ENCODE data around the gene TDP2. TPM values are rescaled to one million over a fixed set of nuclear protein-coding genes. Genes with fewer than 3 reads are reported as not detected.
"Not testable (repeated sequence)": the region's sequence is repeated elsewhere in the genome, so short reads cannot be mapped to it uniquely, and the experiment has no call there.

Gene TDP2
- total RNA-seq, 1 donor from 2014 or later = 17.9 TPM

- Histone ChIP-seq H3K27me3 (ENCODE audit: control insufficient read depth, insufficient read depth, low read length) (no peaks in the 10 kb centered on the region), H3K36me3 (ENCODE audit: control insufficient read depth, insufficient read depth, low read length) (peaks cover 7% of the 10 kb centered on the region), H3K4me3 (ENCODE audit: low read depth, low read length) (no peak overlapping the region)
- TF ChIP-seq CTCF (IDR thresholded peaks at IDR 0.05; ENCODE audit: insufficient read depth, low read length, severe bottlenecking) = no peak
- FAIRE-seq (no peak), DNase-seq (ENCODE audit: low read depth) (no peak)
Observed at GRCh38 chr6:24702720-24703282, 36.1 kb upstream of the TDP2 start.

DNA sequence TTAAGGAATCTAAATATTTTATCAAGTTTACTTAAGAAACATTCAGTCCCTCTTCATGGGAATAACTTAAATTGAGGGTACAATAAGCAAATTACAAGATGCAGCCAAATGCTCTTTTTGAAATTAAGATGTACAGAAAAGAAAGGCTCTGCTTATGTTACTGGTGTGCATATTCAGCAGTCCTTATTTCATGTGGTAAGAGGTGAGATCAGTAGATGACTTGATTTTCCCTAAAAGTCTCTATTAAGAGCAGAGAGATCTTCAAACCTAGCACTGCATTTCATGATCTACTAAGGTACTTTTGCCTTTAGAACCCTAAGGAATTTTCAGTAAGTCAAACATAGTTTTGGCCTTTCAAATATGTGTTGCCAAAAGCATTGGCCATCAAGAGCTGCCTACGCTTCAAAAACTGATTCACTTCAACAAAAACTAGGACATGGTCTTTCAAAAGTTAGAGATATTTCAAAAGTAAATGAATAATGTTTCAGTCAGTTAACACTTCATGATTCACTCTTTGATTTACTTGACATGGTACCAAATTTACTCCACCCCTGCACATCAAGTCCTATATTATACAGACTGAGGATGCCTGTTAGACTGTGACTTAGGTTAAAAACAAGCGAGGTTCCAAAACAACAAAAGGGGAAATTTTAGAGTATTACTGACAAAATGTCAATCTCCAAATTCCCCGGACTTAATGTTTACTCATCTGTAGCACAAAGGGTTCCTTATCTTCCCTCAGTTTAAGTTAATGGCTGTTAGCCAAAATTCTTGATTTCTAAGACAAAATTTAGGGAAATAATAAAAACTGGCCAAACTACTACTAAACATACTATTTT is 33.0 kb upstream of the TDP2 start:
- TF ChIP-seq CTCF (IDR thresholded peaks at IDR 0.05; ENCODE audit: insufficient read depth, low read length, severe bottlenecking) = no peak
- Histone ChIP-seq H3K36me3 (ENCODE audit: control insufficient read depth, insufficient read depth, low read length) (peaks cover 1% of the 10 kb centered on the region), H3K4me3 (ENCODE audit: low read depth, low read length) (no peak overlapping the region), H3K27me3 (ENCODE audit: control insufficient read depth, insufficient read depth, low read length) (no peaks in the 10 kb centered on the region)
- FAIRE-seq = no peak
- peak; percentile 31 for DNase-seq (ENCODE audit: low read depth)

DNA sequence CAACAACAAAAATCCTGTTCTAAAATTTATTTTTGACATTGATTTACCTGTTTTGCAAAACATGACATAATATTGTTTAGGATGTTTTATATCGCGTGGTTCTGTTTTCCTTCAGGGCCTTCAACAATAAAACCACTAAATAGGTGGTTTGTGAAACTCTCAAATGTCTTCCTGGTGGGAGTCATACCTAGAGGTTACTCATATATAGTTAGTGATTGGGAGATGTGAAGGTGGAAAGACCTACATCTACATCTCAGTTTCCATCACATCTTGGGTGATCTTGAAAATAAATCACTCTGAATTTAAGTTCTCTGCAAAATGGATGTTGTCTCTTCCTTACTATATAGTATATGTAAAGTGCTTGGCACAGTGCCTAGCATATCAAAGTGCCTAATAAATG is 29.4 kb upstream of the TDP2 start:
- Histone ChIP-seq H3K4me3 (ENCODE audit: low read depth, low read length) (no peak overlapping the region), H3K27me3 (ENCODE audit: control insufficient read depth, insufficient read depth, low read length) (no peaks in the 10 kb centered on the region), H3K36me3 (ENCODE audit: control insufficient read depth, insufficient read depth, low read length) (peaks cover 1% of the 10 kb centered on the region)
- no peak for TF ChIP-seq CTCF (IDR thresholded peaks at IDR 0.05; ENCODE audit: insufficient read depth, low read length, severe bottlenecking)
- DNase-seq (ENCODE audit: low read depth) = no peak
- no peak for FAIRE-seq

GRCh38 chr6:24695635-24696034 is 28.9 kb upstream of the TDP2 start:
- DNase-seq (ENCODE audit: low read depth) = peak; percentile 48
- H3K27me3 ChIP-seq (ENCODE audit: control insufficient read depth, insufficient read depth, low read length); FAIRE-seq; H3K4me3 ChIP-seq (ENCODE audit: low read depth, low read length); H3K36me3 ChIP-seq (ENCODE audit: control insufficient read depth, insufficient read depth, low read length): not testable (repeated sequence)
- TF ChIP-seq CTCF (IDR thresholded peaks at IDR 0.05; ENCODE audit: insufficient read depth, low read length, severe bottlenecking) = peak; percentile 39

DNA sequence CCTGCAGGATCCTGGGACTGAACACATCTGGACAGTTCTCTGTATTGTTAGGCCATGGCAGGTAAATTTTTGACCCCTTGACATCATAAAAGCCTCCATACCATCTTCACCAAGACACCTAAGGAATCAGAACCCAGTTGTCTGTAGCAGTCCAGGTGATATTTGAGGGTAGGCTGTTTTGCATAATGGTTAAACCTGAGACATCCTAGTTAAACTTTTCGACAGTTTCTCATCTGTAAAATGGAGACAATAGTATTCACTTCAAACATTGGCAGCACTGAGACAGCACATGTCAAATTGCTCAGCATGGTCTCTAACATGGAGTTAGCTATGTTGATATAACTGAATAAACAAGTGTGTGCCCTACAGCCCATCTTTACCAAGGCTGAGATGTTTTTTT is 27.5 kb upstream of the TDP2 start:
- peaks cover 1% of the 10 kb centered on the region for H3K36me3 ChIP-seq (ENCODE audit: control insufficient read depth, insufficient read depth, low read length)
- FAIRE-seq (no peak), DNase-seq (ENCODE audit: low read depth) (no peak)
- no peak for TF ChIP-seq CTCF (IDR thresholded peaks at IDR 0.05; ENCODE audit: insufficient read depth, low read length, severe bottlenecking)
- H3K4me3 ChIP-seq (ENCODE audit: low read depth, low read length) = no peak overlapping the region
- no peaks in the 10 kb centered on the region for H3K27me3 ChIP-seq (ENCODE audit: control insufficient read depth, insufficient read depth, low read length)

Measured in bronchial epithelial cell (primary cell).